A172 (cell line): ENCODE measurements around the gene ZNF460. TPM values are rescaled to one million over a fixed set of nuclear protein-coding genes. Genes with fewer than 3 reads are reported as not detected.

Experiments used
- total RNA-seq: library from RNA; depleted of rRNA; stranded (reverse); fragments of >200 nt; shearing (Covaris generic); gene quantifications from 2 replicates; pipeline ENCODE4 v1.2.3, GENCODE V29; 2014; rRNA removed

Gene ZNF460
- total RNA-seq, 1 experiment from 2014 or later, result 41.8 TPM

Other genes starting within 250 kb of the ZNF460 start
- not detected in 2 replicates for gene USP29, start 160.5 kb upstream of the ZNF460 start, total RNA-seq
- not detected in 2 replicates for gene ZIM3, start 135.3 kb upstream of the ZNF460 start, total RNA-seq
- not detected in 2 replicates for gene DUXA, start 113.0 kb upstream of the ZNF460 start, total RNA-seq
- 20.5 and 33.3 TPM in 2 replicates for gene ZNF264, start 89.0 kb upstream of the ZNF460 start, total RNA-seq
- gene AURKC, start 49.5 kb upstream of the ZNF460 start, total RNA-seq, result 1.3 and 1.8 TPM in 2 replicates
- gene ZNF805, start 39.9 kb upstream of the ZNF460 start, total RNA-seq, result 12.7 and 15.4 TPM in 2 replicates
- gene ZNF543, start 40.0 kb downstream of the ZNF460 start, total RNA-seq, result 15.8 and 16.6 TPM in 2 replicates
- 13.0 and 14.0 TPM in 2 replicates for gene ZNF304, start 70.8 kb downstream of the ZNF460 start, total RNA-seq
- 35.3 and 42.1 TPM in 2 replicates for gene TRAPPC2B, start 83.1 kb downstream of the ZNF460 start, total RNA-seq
- gene ZNF547, start 83.1 kb downstream of the ZNF460 start, total RNA-seq, result 4.7 and 10.0 TPM in 2 replicates
- 22.2 and 30.7 TPM in 2 replicates for gene ZNF548, start 109.4 kb downstream of the ZNF460 start, total RNA-seq
- gene ZNF17, start 130.7 kb downstream of the ZNF460 start, total RNA-seq, result 10.0 and 19.1 TPM in 2 replicates
- gene ZNF749, start 154.8 kb downstream of the ZNF460 start, total RNA-seq, result 15.1 and 24.4 TPM in 2 replicates
- 0.05 and 0.45 TPM in 2 replicates for gene VN1R1, start 176.7 kb downstream of the ZNF460 start, total RNA-seq
- gene ZNF772, start 197.1 kb downstream of the ZNF460 start, total RNA-seq, result 7.4 and 9.0 TPM in 2 replicates
- 10.1 and 11.8 TPM in 2 replicates for gene ZNF419, start 207.3 kb downstream of the ZNF460 start, total RNA-seq
- 4.2 and 15.4 TPM in 2 replicates for gene ZNF773, start 219.5 kb downstream of the ZNF460 start, total RNA-seq
- 5.4 and 6.1 TPM in 2 replicates for gene ZNF549, start 246.9 kb downstream of the ZNF460 start, total RNA-seq